GM19372 (cell line): ENCODE measurements around the gene ZNF722.
"Not testable (repeated sequence)": the region's sequence is repeated elsewhere in the genome, so short reads cannot be mapped to it uniquely, and the experiment has no call there.

ENCODE experiments used
- ATAC-seq: cut with Tn5 transposase; IDR thresholded peaks from one replicate; pipeline ENCODE4 v1.9.1; 2021; ENCODE audit warnings: mild to moderate bottlenecking, low read depth, moderate library complexity; ENCODE audit not compliant: unreplicated experiment

Gene ZNF722

GRCh38 chr7:63998549-63998948, at the start of gene ZNF722:
TSS of gene ZNF722 (plus strand) at chr7:63998849. CDS start at chr7:63998962, 113 bp downstream.
- ATAC-seq: no peak

- ATAC-seq: no peak
Observed at GRCh38 chr7:63953181-63953580, 45.5 kb upstream of the ZNF722 start.

- no peak for ATAC-seq
Observed at GRCh38 chr7:63968629-63969028, 30.0 kb upstream of the ZNF722 start.

GRCh38 chr7:64015496-64015895, 16.8 kb downstream of the ZNF722 start:
- ATAC-seq: not testable (repeated sequence)

- ATAC-seq: no peak
Observed at GRCh38 chr7:64035388-64035787, 36.7 kb downstream of the ZNF722 start.

GRCh38 chr7:64037095-64037494, 38.4 kb downstream of the ZNF722 start:
- ATAC-seq: no peak

- ATAC-seq: no peak
Observed at GRCh38 chr7:64045301-64046040, 46.8 kb downstream of the ZNF722 start, which contains the start of gene ZNF727. TSS of gene ZNF727 (plus strand) at chr7:64045434. CDS start at chr7:64045622, 188 bp downstream.

- ATAC-seq: no peak
Observed at GRCh38 chr7:64046041-64046389, 47.4 kb downstream of the ZNF722 start.
